ENCODE results near the gene DYNLRB2.

GRCh38 chr16:80540516-80541305 is at the start of gene DYNLRB2:
- TF ChIP-seq CTCF (IDR thresholded peaks at IDR 0.05; ENCODE audit: insufficient read depth, low read length) (no peak), POLR2AphosphoS5 (IDR thresholded peaks at IDR 0.05; ENCODE audit: low read depth) (peak; percentile 54; the same call in 1 of the 2 replicates), GABPA (IDR thresholded peaks at IDR 0.05; ENCODE audit: low read depth) (peak; percentile 68)

Measured in HL-60 (cell line).